HCT116 (cell line): ENCODE results near the gene ACP6. TPM values are rescaled to one million over a fixed set of nuclear protein-coding genes. Genes with fewer than 3 reads are reported as not detected.

Source experiments
- ATAC-seq: fragments of 200-7000 bp; cut with Tn5 transposase; 2 replicates; pipeline ENCODE4 v1.9.1; 2020; ENCODE audit warnings: mild to moderate bottlenecking, moderate library complexity
- BruUV-seq: library from RNA; stranded (reverse); fragments of 400-500 nt; replicated peaks from 2 replicates; lab custom pipeline; 2021; lab: Mats Ljungman, UMichigan
- CTCF ChIA-PET: fragments of 300-600 bp; sonication (Branson Sonifier 250); formaldehyde crosslinking; loops from one replicate; lab custom pipeline; 2021; ENCODE audit warnings: antibody characterized with exemption; lab: Charles Lee
- POLR2A ChIA-PET: fragments of 300-600, 350-600 bp; sonication (Branson Sonifier 250); formaldehyde crosslinking; loops from one replicate; lab custom pipeline; 2021; ENCODE audit warnings: antibody characterized with exemption; lab: Charles Lee
- RAD21 ChIA-PET, 2 experiments: fragments of 300-600 bp; sonication (Branson Sonifier 250); formaldehyde crosslinking; loops; one replicate each; lab custom pipeline; 2023; ENCODE audit warnings: low total read pairs in 2 of 2; ENCODE audit not compliant: uncharacterized antibody in 2 of 2, unreplicated experiment in 2 of 2, low non-redundant PET in 1 of 2; lab: Charles Lee
- DNase-seq: peaks from one replicate; pipeline ENCODE4 v3.0.0-alpha.2; 2010; ENCODE audit warnings: low read depth, low spot score
- H2AFZ ChIP-seq: fragments of 200-600 bp; shearing (Covaris generic), sonication (generic); 2 replicates; pipeline ENCODE4 v1.6.1; 2017; ENCODE audit warnings: low read depth, mixed run types, mixed read lengths, antibody characterized with exemption, low read length; ENCODE audit not compliant: poor library complexity, severe bottlenecking
- H3K27ac ChIP-seq: 2 replicates; pipeline ENCODE4 v1.5.1; 2012; ENCODE audit warnings: low read depth, low read length
- H3K27me3 ChIP-seq: fragments of 200-600 bp; sonication (generic); 2 replicates; pipeline ENCODE4 v1.6.1; 2016; ENCODE audit warnings: mixed run types, low read length, mixed read lengths; ENCODE audit not compliant: insufficient read depth
- H3K36me3 ChIP-seq, 2 experiments: fragments of 200-500 bp in 1 of 2; fragments of 200-600 bp in 1 of 2; sonication (Bioruptor generic) in 1 of 2; sonication (generic) in 1 of 2; 2 replicates each; pipeline versions ENCODE4 v1.5.1 to v1.6.1; 2014 to 2016; ENCODE audit warnings: low read length in 2 of 2, inconsistent platforms in 1 of 2, mixed read lengths in 1 of 2, mixed run types in 1 of 2; ENCODE audit not compliant: insufficient read depth in 2 of 2, control insufficient read depth in 1 of 2
- H3K4me1 ChIP-seq, 2 experiments: fragments of 200-600 bp in 1 of 2; sonication (generic) in 1 of 2; 2 replicates each; pipeline versions ENCODE4 v1.5.1 to v1.6.1; 2012 to 2017; ENCODE audit warnings: low read length in 2 of 2, inconsistent platforms in 1 of 2, mild to moderate bottlenecking in 1 of 2, mixed read lengths in 1 of 2, mixed run types in 1 of 2, moderate library complexity in 1 of 2; ENCODE audit not compliant: insufficient read depth in 2 of 2, control insufficient read depth in 1 of 2
- H3K4me2 ChIP-seq: fragments of 200-600 bp; sonication (generic); 2 replicates; pipeline ENCODE4 v1.6.1; 2017; ENCODE audit warnings: mixed run types, low read length, mixed read lengths
- H3K4me3 ChIP-seq, 2 experiments: fragments of 200-600 bp in 1 of 2; sonication (generic) in 1 of 2; replicated peaks in 1 of 2; 2 replicates each; pipeline ENCODE4 v1.5.1; 2011 to 2016; ENCODE audit warnings: low read length in 2 of 2, control low read depth in 1 of 2, low read depth in 1 of 2, mild to moderate bottlenecking in 1 of 2, mixed read lengths in 1 of 2, mixed run types in 1 of 2
- H3K79me2 ChIP-seq: fragments of 200-600 bp; sonication (generic); 2 replicates; pipeline ENCODE4 v1.6.1; 2017; ENCODE audit warnings: mild to moderate bottlenecking, mixed run types, low read length, moderate library complexity, mixed read lengths; ENCODE audit not compliant: insufficient read depth
- H3K9ac ChIP-seq: fragments of 200-600 bp; sonication (generic); 2 replicates; pipeline ENCODE4 v1.6.1; 2016; ENCODE audit warnings: low read length, mixed read lengths
- H3K9me2 ChIP-seq: fragments of 200-600 bp; sonication (generic), shearing (Covaris generic); 2 replicates; pipeline ENCODE4 v1.6.1; 2017; ENCODE audit warnings: mixed run types, mild to moderate bottlenecking, moderate library complexity; ENCODE audit not compliant: insufficient read depth
- H3K9me3 ChIP-seq, 2 experiments: fragments of 200-500 bp in 1 of 2; fragments of 200-600 bp in 1 of 2; sonication (Bioruptor generic) in 1 of 2; sonication (generic) in 1 of 2; 2 replicates each; pipeline ENCODE4 v1.6.1; 2014 to 2017; ENCODE audit warnings: low read length in 2 of 2, mixed read lengths in 2 of 2, inconsistent platforms in 1 of 2, low read depth in 1 of 2, mild to moderate bottlenecking in 1 of 2, mixed run types in 1 of 2, moderate library complexity in 1 of 2; ENCODE audit not compliant: control insufficient read depth in 1 of 2, insufficient read depth in 1 of 2
- H4K20me1 ChIP-seq: fragments of 200-600 bp; sonication (generic), shearing (Covaris generic); 2 replicates; pipeline ENCODE4 v1.6.1; 2017; ENCODE audit warnings: mixed run types, mild to moderate bottlenecking, moderate library complexity; ENCODE audit not compliant: insufficient read depth
- CEBPB ChIP-seq: IDR thresholded peaks from 2 replicates; pipeline ENCODE4 v1.6.1; 2012; ENCODE audit warnings: low read depth
- CTCF ChIP-seq, 3 experiments: fragments of 200-600 bp in 1 of 3; sonication (generic) in 1 of 3; IDR thresholded peaks in 2 of 3; conservative IDR thresholded peaks in 1 of 3; 2 replicates each; pipeline ENCODE4 v1.5.1; 2012 to 2017; ENCODE audit warnings: low read depth in 2 of 3, low read length in 2 of 3, antibody characterized with exemption in 1 of 3, borderline replicate concordance in 1 of 3, control low read depth in 1 of 3, mild to moderate bottlenecking in 1 of 3, mixed read lengths in 1 of 3, mixed run types in 1 of 3, moderate library complexity in 1 of 3; ENCODE audit not compliant: insufficient read depth in 1 of 3
- EGR1 ChIP-seq: IDR thresholded peaks from 2 replicates; pipeline ENCODE4 v1.6.1; 2012; ENCODE audit warnings: low read depth
- ELF1 ChIP-seq: IDR thresholded peaks from 2 replicates; pipeline ENCODE4 v1.6.1; 2012; ENCODE audit warnings: low read depth, borderline replicate concordance
- FOSL1 ChIP-seq: IDR thresholded peaks from 2 replicates; pipeline ENCODE4 v1.6.1; 2012; ENCODE audit warnings: low read depth
- JUND ChIP-seq: IDR thresholded peaks from 2 replicates; pipeline ENCODE4 v1.6.1; 2012
- POLR2A ChIP-seq: IDR thresholded peaks from 2 replicates; pipeline ENCODE4 v1.7.0; 2011; ENCODE audit warnings: borderline replicate concordance; ENCODE audit not compliant: insufficient read depth, insufficient read length; ENCODE audit errors: extremely low read depth
- POLR2AphosphoS5 ChIP-seq: IDR thresholded peaks from 2 replicates; pipeline ENCODE4 v1.6.1; 2011; ENCODE audit warnings: mild to moderate bottlenecking, low read depth, low read length, moderate library complexity
- SIN3A ChIP-seq: IDR thresholded peaks from 2 replicates; pipeline ENCODE4 v1.6.1; 2012; ENCODE audit warnings: low read depth
- SP1 ChIP-seq: IDR thresholded peaks from 2 replicates; pipeline ENCODE4 v1.6.1; 2012; ENCODE audit warnings: low read depth
- YY1 ChIP-seq: IDR thresholded peaks from 2 replicates; pipeline ENCODE4 v1.6.1; 2011; ENCODE audit warnings: low read length, low read depth, moderate library complexity, mild to moderate bottlenecking; ENCODE audit not compliant: insufficient replicate concordance; ENCODE audit errors: extremely low read depth
- intact Hi-C: fragments of 100-400 bp; cut with micrococcal nuclease; formaldehyde crosslinking; loops from 2 replicates; pipeline ENCODE4 v1.10.0; 2022
- total RNA-seq: library from RNA; stranded (reverse); gene quantifications from one replicate; pipeline ENCODE4 v1.2.1, GENCODE V29; 2021; ENCODE audit not compliant: unreplicated experiment
- TF ChIP-seq, protein P1 (sequence below): IDR thresholded peaks from 2 replicates; pipeline ENCODE4 v1.6.1; 2012; ENCODE audit warnings: low read depth
- TF ChIP-seq, protein P2 (sequence below): IDR thresholded peaks from 2 replicates; pipeline ENCODE4 v1.6.1; 2012

Gene ACP6
- total RNA-seq, 1 experiment from 2014 or later: 26.4 TPM

- Histone ChIP-seq H3K4me1 (peaks cover 0 to 10% of the 10 kb centered on the region in 2 experiments; a peak in 1 of 4 replicates), H2AFZ (no peak overlapping the region), H3K9me3 (no peaks in the 10 kb centered on the region), H4K20me1 (no peaks in the 10 kb centered on the region), H3K9ac (no peak overlapping the region), H3K27me3 (no peaks in the 10 kb centered on the region), H3K4me2 (no peak overlapping the region), H3K27ac (no peak overlapping the region), H3K79me2 (no peaks in the 10 kb centered on the region), H3K4me3 (no peak overlapping the region), H3K9me2 (no peaks in the 10 kb centered on the region), H3K36me3 (no peaks in the 10 kb centered on the region)
- RAD21 ChIA-PET: no interaction called here
- TF ChIP-seq, protein P1, sequence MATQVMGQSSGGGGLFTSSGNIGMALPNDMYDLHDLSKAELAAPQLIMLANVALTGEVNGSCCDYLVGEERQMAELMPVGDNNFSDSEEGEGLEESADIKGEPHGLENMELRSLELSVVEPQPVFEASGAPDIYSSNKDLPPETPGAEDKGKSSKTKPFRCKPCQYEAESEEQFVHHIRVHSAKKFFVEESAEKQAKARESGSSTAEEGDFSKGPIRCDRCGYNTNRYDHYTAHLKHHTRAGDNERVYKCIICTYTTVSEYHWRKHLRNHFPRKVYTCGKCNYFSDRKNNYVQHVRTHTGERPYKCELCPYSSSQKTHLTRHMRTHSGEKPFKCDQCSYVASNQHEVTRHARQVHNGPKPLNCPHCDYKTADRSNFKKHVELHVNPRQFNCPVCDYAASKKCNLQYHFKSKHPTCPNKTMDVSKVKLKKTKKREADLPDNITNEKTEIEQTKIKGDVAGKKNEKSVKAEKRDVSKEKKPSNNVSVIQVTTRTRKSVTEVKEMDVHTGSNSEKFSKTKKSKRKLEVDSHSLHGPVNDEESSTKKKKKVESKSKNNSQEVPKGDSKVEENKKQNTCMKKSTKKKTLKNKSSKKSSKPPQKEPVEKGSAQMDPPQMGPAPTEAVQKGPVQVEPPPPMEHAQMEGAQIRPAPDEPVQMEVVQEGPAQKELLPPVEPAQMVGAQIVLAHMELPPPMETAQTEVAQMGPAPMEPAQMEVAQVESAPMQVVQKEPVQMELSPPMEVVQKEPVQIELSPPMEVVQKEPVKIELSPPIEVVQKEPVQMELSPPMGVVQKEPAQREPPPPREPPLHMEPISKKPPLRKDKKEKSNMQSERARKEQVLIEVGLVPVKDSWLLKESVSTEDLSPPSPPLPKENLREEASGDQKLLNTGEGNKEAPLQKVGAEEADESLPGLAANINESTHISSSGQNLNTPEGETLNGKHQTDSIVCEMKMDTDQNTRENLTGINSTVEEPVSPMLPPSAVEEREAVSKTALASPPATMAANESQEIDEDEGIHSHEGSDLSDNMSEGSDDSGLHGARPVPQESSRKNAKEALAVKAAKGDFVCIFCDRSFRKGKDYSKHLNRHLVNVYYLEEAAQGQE: no peak
- TF ChIP-seq CTCF (IDR thresholded peaks at IDR 0.05 in 2 of 3, conservative IDR thresholded peaks at IDR 0.05 in 1 of 3; ENCODE audit: borderline replicate concordance in 1 of 3, insufficient read depth in 1 of 3, low read depth in 2 of 3, low read length in 2 of 3) (no peak), SP1 (no peak), FOSL1 (no peak), JUND (no peak), POLR2A (no peak), ELF1 (no peak), CEBPB (no peak), SIN3A (no peak), EGR1 (no peak), YY1 (no peak), POLR2AphosphoS5 (no peak)
- TF ChIP-seq, protein P2, sequence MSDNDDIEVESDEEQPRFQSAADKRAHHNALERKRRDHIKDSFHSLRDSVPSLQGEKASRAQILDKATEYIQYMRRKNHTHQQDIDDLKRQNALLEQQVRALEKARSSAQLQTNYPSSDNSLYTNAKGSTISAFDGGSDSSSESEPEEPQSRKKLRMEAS: no peak
- POLR2A ChIA-PET: no interaction called here
- DNase-seq: no peak
- no peak for ATAC-seq
- intact Hi-C loops: no loop called here
- CTCF ChIA-PET: interaction anchor here (1.1 kb wide), 1 partner anchor 256 kb away, joined by 5 read pairs; no protein-coding TSS in a partner anchor
- BruUV-seq: no TSS peak
These were observed 34.0 kb downstream of the ACP6 start for GRCh38 chr1:147636314-147636713.
